GM18858 (cell line): ENCODE results near the gene ZNF541.

Experiments
- ATAC-seq: cut with Tn5 transposase; IDR thresholded peaks from one replicate; pipeline ENCODE4 v1.9.1; 2021; ENCODE audit not compliant: unreplicated experiment

The ZNF541 gene, protein sequence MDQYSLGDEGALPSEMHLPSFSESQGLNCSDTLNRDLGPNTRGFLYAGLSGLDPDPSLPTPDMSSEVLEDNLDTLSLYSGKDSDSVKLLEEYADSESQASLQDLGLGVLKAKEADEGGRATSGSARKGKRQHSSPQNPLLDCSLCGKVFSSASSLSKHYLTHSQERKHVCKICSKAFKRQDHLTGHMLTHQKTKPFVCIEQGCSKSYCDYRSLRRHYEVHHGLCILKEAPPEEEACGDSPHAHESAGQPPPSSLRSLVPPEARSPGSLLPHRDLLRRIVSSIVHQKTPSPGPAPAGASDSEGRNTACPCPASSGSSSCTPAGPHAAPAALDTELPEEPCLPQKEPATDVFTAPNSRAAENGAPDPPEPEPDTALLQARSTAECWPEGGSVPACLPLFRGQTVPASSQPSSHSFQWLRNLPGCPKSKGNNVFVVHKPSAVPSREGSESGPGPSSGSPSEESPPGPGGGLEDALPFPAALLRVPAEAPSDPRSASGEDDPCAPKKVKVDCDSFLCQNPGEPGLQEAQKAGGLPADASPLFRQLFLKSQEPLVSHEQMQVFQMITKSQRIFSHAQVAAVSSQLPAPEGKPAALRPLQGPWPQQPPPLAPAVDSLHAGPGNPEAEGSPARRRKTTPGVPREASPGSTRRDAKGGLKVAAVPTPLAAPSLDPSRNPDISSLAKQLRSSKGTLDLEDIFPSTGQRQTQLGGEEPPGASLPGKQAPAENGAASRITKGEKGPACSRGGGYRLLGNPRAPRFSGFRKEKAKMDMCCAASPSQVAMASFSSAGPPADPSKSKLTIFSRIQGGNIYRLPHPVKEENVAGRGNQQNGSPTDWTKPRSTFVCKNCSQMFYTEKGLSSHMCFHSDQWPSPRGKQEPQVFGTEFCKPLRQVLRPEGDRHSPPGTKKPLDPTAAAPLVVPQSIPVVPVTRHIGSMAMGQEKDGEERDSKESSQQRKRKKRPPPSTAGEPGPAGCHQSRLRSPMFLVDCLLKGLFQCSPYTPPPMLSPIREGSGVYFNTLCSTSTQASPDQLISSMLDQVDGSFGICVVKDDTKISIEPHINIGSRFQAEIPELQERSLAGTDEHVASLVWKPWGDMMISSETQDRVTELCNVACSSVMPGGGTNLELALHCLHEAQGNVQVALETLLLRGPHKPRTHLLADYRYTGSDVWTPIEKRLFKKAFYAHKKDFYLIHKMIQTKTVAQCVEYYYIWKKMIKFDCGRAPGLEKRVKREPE (N-terminal part only)

DNA sequence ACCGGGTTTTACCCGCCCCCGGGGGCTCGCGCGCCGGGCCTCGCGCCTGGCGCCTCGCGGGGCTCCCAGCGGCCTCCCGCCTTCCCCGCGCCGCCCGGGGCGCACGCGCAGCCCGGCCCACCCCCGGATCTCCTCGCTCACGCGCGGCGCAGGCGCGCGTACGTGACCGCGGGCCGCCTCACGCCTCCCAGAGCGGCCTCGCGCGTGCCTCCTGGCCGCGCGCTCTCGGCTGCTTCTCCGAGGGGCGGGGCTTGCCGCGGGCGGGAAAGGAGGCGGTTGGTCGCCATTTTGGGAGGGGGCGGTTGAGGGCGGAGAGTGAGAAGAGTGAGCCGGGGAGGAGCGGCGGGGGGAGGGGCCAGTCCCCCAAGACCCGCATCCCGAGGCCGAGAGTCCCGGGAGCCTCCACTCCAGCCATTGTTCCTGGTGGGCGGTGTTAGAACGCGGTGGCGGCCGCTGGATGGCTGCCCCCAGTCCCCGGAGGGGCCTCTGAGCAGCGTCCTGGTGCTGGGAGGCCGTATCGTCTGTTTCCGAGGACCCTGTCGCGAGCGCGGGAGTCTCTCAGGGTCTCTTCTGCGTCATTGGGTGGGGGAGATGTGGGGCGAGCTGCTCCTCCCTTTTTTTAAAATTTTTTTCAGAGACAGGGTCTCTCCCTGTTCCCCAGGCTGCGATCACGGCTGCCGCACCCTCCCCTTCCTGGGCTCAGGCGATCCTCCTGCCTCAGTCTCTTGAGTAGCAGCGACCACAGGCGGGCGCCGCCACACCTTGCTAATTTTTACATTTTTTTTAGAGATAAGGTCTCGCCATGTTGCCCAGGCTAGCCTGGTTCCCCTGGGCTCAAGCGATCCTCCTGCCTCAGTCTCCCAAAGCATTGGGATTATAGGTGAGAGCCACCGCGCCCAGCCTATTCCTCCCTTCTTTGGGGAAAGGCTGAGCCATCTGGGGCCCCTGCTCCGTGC lies at the start of gene ZNF541:
Gene ZNF541 (minus strand): TSS at position 78 of the 956 bp plus-strand sequence. CDS start 17,292 bp downstream, outside the sequence.
- no peak for ATAC-seq

DNA sequence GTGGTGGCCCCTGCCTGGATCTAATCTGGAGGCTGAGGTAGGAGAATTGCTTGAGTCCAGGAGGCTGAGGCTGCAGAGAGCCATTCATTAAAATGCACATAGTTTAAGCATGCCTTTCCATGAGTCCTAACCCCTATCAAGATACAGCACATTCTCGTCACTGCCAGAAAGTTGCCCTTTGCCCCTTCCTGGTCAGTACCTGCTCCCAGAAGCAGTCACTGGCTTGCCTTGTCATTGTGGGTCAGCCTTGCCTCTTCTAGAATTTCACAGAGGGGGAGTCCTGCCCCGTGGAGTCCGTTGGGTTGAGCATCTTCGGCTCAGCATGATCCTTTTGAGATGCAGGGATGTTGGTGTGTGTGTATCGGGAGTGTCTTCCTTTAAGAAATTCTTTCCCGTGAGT lies 46.8 kb upstream of the ZNF541 start:
- no peak for ATAC-seq

DNA sequence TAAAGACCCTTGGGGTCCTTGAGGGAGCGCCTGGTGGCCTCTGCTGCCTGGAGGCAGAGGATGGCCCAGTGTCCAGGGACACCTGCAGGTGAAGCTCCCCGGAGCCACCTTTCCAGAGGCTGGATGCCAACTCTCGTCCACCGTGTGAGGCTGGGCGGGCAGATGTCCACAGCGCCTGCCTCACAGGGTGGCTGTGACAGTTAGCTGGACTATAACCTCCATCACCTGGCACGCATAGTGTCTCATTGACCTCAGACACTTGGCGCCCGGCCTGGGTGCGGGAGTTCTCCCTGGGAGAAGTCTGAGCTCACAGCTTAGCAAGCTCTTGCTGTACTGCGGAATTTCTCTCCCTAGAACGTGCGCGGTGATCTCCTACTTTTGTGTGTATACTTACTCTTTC lies 45.8 kb upstream of the ZNF541 start:
- no peak for ATAC-seq

DNA sequence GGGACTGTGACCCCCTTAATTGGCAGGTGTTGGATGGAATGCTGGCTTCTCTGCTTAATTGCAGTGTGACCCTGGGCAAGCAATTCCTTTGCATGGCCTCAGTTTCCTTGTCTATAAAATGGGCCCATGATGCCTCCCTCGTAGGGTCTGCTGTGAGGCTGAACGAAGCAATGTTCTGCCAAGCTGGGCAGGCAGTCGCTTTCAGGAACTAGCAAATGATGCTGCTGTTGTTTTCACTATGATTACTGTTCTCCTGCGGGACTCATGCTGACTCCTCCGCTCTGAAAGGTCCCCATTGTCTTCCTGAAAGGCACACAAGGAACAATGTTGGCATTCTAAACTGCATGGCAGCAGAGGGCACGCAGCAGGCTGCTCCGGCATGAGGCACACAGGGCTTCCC lies 42.8 kb upstream of the ZNF541 start:
- ATAC-seq, result no peak

DNA sequence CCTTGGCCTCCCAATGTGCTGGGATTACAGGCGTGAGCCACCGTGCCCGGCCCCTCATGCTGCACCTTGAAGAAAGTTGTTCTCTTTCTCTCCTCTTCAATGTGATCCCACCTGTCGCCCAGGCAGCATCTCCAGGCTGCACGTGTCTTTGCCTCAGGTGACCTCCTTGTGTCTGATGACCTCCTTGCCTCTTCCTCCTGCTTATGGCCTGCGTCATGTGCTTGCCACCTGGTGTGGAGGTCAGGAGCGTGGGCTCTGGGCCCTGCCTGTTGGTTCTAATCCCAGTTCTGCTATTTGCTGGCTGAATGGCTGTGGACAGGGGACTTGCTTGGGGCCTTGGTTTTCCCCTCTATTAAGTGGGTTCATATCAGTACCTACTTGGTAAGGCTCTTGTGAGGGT lies 42.3 kb upstream of the ZNF541 start:
- no peak for ATAC-seq

DNA sequence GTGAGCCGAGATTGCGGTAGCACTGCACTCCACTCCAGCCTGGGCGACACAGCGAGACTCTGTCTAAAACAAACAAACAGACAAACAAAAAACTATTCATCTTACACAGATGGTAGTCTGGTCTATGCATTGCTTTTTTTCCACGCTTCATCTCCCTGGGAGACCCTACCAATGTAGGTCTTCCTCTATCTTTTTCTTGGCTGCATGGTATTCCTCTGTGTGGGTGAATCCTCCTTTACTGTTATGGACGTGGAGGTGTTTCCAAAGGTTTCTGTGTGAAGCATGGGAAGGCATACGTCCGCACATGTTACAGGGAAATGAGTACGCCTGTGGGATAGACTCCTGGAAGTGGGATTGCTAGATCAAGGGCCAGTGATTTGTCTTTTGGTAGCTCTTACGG lies 41.6 kb upstream of the ZNF541 start:
- ATAC-seq, result no peak

DNA sequence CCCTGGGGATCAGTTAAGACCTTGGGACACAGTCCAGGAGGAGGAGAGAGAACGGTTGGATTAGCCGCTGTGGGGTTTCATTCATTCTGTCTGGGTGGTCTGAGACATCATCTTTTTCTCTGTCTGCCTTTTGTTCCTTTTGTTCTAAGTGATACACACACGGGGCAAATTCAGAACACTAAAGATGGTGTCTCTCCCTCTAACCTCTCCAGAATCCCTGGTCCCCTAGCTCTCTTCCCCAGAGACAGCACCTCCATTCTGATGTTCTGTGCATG lies 41.0 kb upstream of the ZNF541 start:
- no peak for ATAC-seq

DNA sequence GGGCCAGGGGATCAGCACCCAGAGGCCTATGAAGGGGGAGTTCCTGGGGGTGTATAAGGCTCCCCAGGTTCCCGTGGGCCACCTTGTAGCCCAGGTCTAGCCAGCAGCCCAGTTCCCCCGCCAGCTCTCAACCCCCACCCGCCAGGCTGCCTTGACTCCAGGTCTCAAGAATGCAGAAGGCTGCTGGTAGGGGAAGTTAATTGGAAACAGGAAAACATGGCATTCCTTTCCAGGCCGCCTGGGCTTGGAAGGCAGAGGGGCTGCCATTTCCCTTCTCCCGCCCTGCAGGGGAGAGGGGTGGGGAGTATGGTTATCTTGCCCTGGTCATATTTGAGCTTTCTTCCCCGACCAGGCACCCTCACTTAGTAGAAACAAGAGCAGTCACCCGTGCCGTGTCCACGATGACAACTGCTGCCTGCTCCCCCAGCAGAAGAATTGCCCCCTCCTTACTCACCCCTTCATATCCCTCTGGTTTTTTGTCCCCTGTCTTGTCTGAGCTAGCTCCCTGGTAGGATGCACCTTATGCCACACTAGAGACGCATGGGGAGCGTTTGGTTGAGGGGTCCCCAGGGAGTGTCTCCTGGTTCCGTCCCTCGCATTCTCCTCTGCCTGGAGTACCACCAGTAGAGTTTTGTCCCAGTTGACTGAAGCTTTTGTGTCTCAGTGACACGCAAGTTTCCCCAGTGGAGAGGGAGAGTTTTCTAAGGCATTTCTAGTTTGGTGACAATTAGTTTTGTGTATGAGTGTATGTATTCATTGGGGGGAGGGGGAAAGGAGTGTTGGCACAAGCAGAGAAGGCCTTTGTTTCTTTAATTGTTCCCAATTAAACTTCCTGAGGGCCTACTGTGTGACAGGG lies 40.4 kb upstream of the ZNF541 start:
- no peak for ATAC-seq

DNA sequence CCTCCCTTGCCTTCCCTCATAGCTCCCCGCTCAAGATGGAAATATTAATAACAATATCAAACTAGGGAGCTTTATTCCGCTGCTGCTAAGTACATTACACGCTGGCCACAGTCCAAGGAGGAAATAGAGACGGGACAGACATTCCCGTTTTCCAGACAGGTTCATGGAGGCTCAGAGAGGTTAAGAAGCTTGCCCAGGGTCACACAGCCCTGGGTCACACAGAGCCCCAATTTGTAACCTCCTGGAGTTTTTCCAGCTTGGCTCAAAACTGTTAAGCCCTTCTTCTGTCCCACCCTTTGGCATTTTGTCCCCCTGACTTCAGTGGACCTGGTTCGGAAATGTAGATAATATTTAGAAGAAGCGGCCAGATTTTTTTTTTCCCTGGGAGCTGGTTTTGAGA lies 38.0 kb upstream of the ZNF541 start:
- no peak for ATAC-seq

DNA sequence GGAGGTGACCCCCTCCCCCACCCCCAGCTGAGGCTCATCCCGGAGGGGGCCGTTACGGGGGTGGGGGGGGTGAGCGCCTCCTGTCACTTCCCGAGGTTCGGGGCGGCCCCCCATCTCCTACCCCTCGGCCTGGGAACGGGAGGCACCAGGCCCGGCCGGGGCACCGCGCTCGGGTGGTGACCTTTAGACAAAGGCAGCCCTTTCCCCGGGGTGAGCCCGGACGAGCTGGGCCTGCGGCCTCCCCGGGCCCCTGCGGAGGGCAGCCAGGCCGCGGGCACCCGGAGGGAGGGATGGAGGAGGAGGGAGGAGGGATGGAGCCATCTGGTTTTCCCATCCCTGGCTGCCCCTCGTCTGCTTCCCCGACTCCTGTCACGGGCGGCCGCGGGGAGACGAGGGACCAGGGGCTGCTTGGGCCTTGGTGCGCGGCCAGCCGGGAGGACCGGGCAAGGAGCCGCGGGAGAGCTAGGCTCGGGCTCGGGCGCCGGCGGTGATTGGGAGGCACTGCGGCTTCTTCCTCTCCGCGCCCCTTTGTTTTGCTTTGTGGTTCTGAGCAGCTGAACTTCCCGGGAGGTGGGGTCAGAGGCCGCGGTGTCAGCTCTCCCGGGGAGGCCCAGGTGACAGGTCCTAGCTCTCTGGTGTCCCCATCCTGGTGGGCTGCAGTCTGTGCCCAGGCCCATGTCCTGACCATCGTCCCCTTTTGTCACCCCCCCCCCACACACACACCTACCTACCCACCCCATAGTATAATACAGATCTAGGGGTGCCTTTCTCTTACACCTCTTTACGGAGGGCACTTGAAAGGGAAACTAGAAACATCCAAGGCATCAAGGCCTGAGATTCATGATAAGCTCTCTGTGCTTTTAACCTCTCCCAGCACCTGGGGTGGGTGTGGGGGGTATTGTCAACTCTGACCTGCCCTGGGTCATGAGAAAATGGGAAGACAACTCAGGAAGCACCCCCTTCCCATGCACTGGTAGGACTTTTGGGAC lies 37.3 kb upstream of the ZNF541 start:
- ATAC-seq, result no peak

DNA sequence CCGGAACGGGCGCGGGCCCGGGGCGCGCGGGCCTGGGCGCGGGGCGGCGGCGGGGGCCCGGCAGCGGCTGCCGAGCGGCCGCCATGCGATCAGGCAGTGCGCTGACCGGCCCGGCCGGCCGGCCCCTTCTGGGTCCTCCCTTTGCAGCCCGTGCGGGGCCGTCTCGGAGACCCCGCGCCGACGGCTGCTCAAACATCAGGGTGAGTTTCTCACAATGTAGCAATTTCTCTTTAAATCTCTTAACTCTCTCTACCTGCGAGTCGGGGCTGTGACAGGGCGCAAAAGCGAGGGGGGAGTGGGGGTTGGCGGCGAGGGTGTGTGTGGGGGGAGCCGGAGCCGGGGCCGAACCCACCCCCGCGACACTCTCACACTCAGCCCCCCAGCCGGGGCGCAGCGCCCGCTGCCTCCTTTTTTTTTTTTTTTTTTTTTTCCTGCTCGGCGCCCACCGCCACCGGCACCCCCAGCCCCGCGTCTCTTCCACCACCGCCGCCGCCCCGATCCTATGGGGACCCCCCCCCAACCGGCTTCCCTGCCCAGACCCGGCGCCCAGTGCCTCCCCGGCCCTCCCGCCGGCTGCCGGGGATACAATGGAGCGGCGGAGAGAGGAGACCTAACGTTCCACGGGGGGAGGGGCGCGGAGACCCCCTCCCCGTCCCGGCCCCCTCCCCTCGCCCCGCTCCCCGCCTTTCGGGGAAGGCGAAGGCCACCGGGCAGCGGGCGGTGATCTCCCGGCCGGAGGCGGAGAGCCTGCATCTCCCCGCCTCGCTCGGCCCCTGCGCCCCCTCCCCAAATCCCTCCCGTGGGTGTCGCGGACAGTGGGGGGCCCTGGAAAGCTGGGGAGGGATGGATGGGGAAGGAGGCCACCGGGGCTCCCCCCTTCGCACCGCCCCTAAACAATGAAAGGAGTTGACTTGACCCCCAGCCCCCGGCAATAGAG lies 36.3 kb upstream of the ZNF541 start, which contains the start of gene BICRA:
Gene BICRA (plus strand): TSS at position 166 of the 937 bp plus-strand sequence. CDS start 64,441 bp downstream, outside the sequence.
- ATAC-seq, result peak; percentile 24

DNA sequence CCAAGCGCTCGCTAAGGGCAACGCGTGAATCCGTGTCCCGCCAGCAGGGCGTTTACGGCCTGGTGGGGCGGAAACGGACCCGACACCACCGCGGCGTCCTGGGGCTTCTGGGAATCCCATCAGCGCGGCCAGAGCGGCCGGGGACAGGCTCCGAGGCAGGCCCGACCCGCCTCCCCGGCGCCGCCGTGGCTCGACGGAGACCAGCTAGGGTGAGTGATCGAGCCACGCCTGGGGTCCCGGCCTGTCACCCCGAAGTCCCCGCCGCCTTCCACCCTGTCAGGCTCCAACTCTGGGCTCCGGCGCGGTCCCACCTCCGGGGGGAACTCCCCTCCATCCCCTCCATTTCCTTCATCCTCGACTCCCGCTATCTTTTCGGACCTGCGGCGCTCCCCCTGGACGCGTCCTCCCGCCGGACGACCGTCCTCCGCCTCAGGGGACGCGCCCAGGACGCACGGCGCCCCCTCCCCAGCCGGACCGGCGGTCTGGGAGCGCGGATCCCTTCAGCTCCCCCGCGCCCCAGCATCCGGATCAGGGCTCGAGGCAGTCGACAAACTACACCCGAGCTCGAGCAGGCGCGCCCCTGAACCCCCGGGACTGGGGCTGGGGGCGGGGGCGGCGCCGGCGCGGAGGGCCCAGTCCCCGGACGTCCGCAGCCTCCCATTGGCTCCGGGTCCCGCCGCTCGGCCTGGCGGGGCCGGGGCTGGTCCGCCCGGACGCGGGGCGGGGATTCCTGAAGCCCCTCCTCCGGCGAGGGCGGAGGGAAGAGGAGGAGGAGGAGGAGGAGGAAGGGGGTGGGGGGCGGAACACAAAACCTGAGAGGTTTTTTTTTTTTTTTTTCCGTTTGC lies 35.3 kb upstream of the ZNF541 start:
- peak; percentile 44 for ATAC-seq

DNA sequence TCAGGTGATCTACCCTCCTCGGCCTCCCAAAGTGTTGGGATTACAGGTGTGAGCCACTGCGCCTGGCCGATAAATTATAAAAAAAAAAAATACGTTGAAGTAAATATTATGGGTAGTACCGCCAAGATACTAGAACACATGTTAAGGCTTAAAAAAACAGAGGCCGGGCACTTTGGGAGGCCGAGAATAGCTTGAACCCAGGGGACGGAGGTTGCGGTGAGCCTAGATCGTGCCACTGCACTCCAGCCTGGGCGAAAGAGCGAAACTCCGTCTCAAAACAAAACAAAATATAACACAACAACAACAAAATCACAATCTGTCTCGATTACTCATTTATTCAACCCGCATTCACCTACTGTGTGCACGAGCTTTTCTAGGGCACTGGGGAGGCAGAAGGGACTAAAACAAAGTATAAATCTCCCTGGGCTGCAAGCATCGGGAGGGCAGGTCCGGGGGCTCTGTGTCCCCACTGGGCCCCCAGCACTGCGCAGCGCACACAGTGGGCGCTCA lies 34.7 kb upstream of the ZNF541 start:
- ATAC-seq, result peak; percentile 4

DNA sequence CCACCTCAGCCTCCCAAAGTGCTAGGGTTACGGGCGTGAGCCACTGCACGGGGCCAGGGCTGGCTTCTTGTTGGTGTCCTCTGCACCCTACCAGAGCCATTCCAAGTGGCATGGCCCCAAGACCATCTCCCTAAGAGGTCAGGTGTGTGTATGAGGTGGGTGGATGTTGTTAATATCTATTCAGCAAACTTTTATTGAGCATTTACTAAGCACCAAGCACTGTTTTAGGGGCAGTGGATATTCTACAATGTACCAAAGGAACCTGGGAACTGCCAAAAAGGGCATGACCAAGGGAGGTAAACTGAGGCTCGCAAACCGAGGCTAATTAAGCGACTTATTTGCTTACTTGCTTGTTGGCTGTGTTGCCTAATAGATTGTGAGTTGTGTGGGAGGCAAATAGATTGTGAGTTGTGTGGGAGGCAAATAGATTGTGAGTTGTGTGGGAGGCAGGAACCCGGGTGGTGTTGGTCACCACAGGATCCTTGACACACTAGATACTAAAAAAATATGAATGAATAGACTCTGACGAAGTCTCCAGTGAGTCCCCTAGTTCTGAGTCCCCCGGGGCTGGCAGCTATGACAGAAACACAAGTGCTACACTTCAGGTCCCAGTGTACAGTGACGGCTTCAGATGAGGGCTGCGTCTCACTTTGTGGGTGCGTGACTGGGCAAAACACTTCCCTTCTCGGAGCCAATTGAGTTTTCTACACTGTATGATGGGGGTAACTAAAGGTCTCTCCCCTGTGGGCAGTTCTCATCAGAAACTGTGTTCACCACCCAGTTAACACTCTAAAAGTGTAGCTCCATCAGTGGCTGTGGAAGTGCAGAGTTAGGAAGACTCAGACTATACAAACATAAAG lies 31.0 kb upstream of the ZNF541 start:
- no peak for ATAC-seq
